ENCODE data around the gene DNAH11. TPM values are rescaled to one million over a fixed set of nuclear protein-coding genes. Genes with fewer than 3 reads are reported as not detected.

DNAH11 gene
- total RNA-seq, 1 experiment from 2014 or later, result 0.39 TPM

DNA sequence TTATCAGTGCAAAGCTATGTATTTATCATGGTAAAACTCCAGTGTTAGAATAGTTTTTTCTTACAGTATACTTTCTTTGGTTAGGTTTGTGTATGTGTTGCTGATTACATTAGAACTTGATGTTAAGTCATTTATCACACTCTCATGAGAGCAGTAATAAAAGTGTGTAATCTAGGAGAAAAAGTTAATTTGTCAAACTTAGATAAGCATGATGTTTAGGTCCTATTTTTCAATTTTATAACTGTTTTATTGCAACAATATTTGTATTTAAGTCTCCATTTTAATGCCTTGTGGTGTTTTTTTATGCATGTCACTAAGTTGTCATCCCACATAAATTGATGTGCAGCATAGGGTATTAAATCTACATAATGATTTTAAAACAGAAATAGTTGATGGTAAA, 28.8 kb upstream of the DNAH11 start:
- H3K4me3 ChIP-seq (replicated peaks in 1 of 2; ENCODE audit: low read depth in 1 of 2, low read length in 2 of 2), result no peak overlapping the region
- no peaks in the 10 kb centered on the region for H3K27me3 ChIP-seq (ENCODE audit: insufficient read depth, low read length)
- intact Hi-C loops (cut with micrococcal nuclease), result loop anchor here (10.0 kb wide), 1 partner anchor 251 kb away; no protein-coding TSS in a partner anchor
- ChIA-PET RAD21 (ENCODE audit: low non-redundant PET in 1 of 2, low total read pairs in 2 of 2, uncharacterized antibody in 2 of 2, unreplicated experiment in 2 of 2) (no interaction called here), CTCF (no interaction called here), POLR2A (no interaction called here)
- no peak overlapping the region for H3K4me2 ChIP-seq (ENCODE audit: low read length)
- H3K9me2 ChIP-seq (ENCODE audit: insufficient read depth), result no peaks in the 10 kb centered on the region
- no peaks in the 10 kb centered on the region for H3K79me2 ChIP-seq (ENCODE audit: insufficient read depth, low read length)
- H3K9me3 ChIP-seq (ENCODE audit: control insufficient read depth in 1 of 2, insufficient read depth in 1 of 2, low read depth in 1 of 2, low read length in 2 of 2), result no peaks in the 10 kb centered on the region
- no peak overlapping the region for H3K9ac ChIP-seq (ENCODE audit: low read length)
- no peak for TF ChIP-seq ELF1 (IDR thresholded peaks at IDR 0.05; ENCODE audit: borderline replicate concordance, low read depth)
- no peak for TF ChIP-seq SIN3A (IDR thresholded peaks at IDR 0.05; ENCODE audit: low read depth)
- TF ChIP-seq, protein P1, sequence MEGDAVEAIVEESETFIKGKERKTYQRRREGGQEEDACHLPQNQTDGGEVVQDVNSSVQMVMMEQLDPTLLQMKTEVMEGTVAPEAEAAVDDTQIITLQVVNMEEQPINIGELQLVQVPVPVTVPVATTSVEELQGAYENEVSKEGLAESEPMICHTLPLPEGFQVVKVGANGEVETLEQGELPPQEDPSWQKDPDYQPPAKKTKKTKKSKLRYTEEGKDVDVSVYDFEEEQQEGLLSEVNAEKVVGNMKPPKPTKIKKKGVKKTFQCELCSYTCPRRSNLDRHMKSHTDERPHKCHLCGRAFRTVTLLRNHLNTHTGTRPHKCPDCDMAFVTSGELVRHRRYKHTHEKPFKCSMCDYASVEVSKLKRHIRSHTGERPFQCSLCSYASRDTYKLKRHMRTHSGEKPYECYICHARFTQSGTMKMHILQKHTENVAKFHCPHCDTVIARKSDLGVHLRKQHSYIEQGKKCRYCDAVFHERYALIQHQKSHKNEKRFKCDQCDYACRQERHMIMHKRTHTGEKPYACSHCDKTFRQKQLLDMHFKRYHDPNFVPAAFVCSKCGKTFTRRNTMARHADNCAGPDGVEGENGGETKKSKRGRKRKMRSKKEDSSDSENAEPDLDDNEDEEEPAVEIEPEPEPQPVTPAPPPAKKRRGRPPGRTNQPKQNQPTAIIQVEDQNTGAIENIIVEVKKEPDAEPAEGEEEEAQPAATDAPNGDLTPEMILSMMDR (IDR thresholded peaks at IDR 0.05 in 2 of 3, conservative IDR thresholded peaks at IDR 0.05 in 1 of 3; ENCODE audit: borderline replicate concordance in 1 of 3, insufficient read depth in 1 of 3, low read depth in 2 of 3, low read length in 2 of 3), result no peak
- no peak for TF ChIP-seq EGR1 (IDR thresholded peaks at IDR 0.05; ENCODE audit: low read depth)
- DNase-seq (ENCODE audit: low read depth, low spot score) (no peak), ATAC-seq (no peak)
- H3K36me3 ChIP-seq (ENCODE audit: control insufficient read depth in 1 of 2, insufficient read depth in 2 of 2, low read length in 2 of 2), result no peaks in the 10 kb centered on the region
- no peaks in the 10 kb centered on the region for H4K20me1 ChIP-seq (ENCODE audit: insufficient read depth)
- no peak overlapping the region for H3K27ac ChIP-seq (ENCODE audit: low read depth, low read length)
- H3K4me1 ChIP-seq (ENCODE audit: control insufficient read depth in 1 of 2, insufficient read depth in 2 of 2, low read length in 2 of 2), result no peaks in the 10 kb centered on the region
- no TSS peak for BruUV-seq (replicated peaks)
- H2AFZ ChIP-seq (ENCODE audit: low read depth, low read length, poor library complexity, severe bottlenecking), result no peak overlapping the region

DNA sequence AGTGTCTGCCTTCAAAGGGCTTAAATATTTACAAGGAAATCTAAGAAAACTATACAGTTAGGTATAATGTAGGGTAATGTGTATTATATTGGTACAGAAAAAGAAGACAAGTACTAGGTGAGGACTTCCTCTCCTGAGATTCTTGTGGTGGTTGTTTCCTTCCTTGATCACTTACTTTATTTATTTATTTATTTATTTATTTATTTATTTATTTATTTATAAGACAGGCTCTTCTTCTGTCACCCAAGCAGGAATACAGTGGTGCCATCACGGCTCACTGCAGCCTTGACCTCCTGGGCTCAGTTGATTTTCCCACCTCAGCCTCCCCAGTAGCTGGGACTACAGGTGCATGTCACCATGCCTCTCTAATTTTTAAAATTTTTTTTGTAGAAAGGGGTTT, 18.2 kb upstream of the DNAH11 start:
- no peaks in the 10 kb centered on the region for H3K27me3 ChIP-seq (ENCODE audit: insufficient read depth, low read length)
- H3K9me2 ChIP-seq (ENCODE audit: insufficient read depth), result no peaks in the 10 kb centered on the region
- no peaks in the 10 kb centered on the region for H3K79me2 ChIP-seq (ENCODE audit: insufficient read depth, low read length)
- no peak overlapping the region for H3K27ac ChIP-seq (ENCODE audit: low read depth, low read length)
- RAD21 ChIA-PET (ENCODE audit: low non-redundant PET in 1 of 2, low total read pairs in 2 of 2, uncharacterized antibody in 2 of 2, unreplicated experiment in 2 of 2), result no interaction called here
- no peak overlapping the region for H3K4me2 ChIP-seq (ENCODE audit: low read length)
- BruUV-seq (replicated peaks), result no TSS peak
- CTCF ChIA-PET, result no interaction called here
- POLR2A ChIA-PET, result no interaction called here
- H4K20me1 ChIP-seq (ENCODE audit: insufficient read depth), result no peaks in the 10 kb centered on the region
- H3K4me3 ChIP-seq (replicated peaks in 1 of 2; ENCODE audit: low read depth in 1 of 2, low read length in 2 of 2), result no peak overlapping the region
- H3K36me3 ChIP-seq (ENCODE audit: control insufficient read depth in 1 of 2, insufficient read depth in 2 of 2, low read length in 2 of 2), result no peaks in the 10 kb centered on the region
- no peak overlapping the region for H3K9ac ChIP-seq (ENCODE audit: low read length)
- intact Hi-C loops (cut with micrococcal nuclease), result no loop called here
- H3K9me3 ChIP-seq (ENCODE audit: control insufficient read depth in 1 of 2, insufficient read depth in 1 of 2, low read depth in 1 of 2, low read length in 2 of 2), result no peaks in the 10 kb centered on the region
- H3K4me1 ChIP-seq (ENCODE audit: control insufficient read depth in 1 of 2, insufficient read depth in 2 of 2, low read length in 2 of 2), result no peaks in the 10 kb centered on the region
- DNase-seq (ENCODE audit: low read depth, low spot score) (no peak), ATAC-seq (no peak)
- no peak overlapping the region for H2AFZ ChIP-seq (ENCODE audit: low read depth, low read length, poor library complexity, severe bottlenecking)
- no peak for TF ChIP-seq ELF1 (IDR thresholded peaks at IDR 0.05; ENCODE audit: borderline replicate concordance, low read depth)
- TF ChIP-seq, protein P2, sequence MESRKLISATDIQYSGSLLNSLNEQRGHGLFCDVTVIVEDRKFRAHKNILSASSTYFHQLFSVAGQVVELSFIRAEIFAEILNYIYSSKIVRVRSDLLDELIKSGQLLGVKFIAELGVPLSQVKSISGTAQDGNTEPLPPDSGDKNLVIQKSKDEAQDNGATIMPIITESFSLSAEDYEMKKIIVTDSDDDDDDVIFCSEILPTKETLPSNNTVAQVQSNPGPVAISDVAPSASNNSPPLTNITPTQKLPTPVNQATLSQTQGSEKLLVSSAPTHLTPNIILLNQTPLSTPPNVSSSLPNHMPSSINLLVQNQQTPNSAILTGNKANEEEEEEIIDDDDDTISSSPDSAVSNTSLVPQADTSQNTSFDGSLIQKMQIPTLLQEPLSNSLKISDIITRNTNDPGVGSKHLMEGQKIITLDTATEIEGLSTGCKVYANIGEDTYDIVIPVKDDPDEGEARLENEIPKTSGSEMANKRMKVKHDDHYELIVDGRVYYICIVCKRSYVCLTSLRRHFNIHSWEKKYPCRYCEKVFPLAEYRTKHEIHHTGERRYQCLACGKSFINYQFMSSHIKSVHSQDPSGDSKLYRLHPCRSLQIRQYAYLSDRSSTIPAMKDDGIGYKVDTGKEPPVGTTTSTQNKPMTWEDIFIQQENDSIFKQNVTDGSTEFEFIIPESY (IDR thresholded peaks at IDR 0.05; ENCODE audit: extremely low read depth, insufficient replicate concordance, low read length), result no peak
- TF ChIP-seq POLR2AphosphoS5 (IDR thresholded peaks at IDR 0.05; ENCODE audit: low read depth, low read length), result no peak
- no peak for TF ChIP-seq TCF7L2 (IDR thresholded peaks at IDR 0.05; ENCODE audit: borderline replicate concordance, extremely low read depth, insufficient read depth, insufficient read length)
- no peak for TF ChIP-seq CBX3 (IDR thresholded peaks at IDR 0.05; ENCODE audit: low read depth)
- no peak for TF ChIP-seq CEBPB (IDR thresholded peaks at IDR 0.05; ENCODE audit: low read depth)
- TF ChIP-seq EGR1 (IDR thresholded peaks at IDR 0.05; ENCODE audit: low read depth), result no peak
- TF ChIP-seq RAD21 (IDR thresholded peaks at IDR 0.05; ENCODE audit: low read depth), result no peak
- no peak for TF ChIP-seq SIN3A (IDR thresholded peaks at IDR 0.05; ENCODE audit: low read depth)
- TF ChIP-seq, protein P1 (IDR thresholded peaks at IDR 0.05 in 2 of 3, conservative IDR thresholded peaks at IDR 0.05 in 1 of 3; ENCODE audit: borderline replicate concordance in 1 of 3, insufficient read depth in 1 of 3, low read depth in 2 of 3, low read length in 2 of 3), result no peak

Data from HCT116 (cell line).